H9 (cell line): Measurements from ENCODE around the gene MOSMO. TPM values are rescaled to one million over a fixed set of nuclear protein-coding genes. Genes with fewer than 3 reads are reported as not detected.

Source experiments
- DNase-seq: peaks from one replicate; pipeline ENCODE4 v3.0.0-alpha.2; 2017
- H2AFZ ChIP-seq: one replicate; pipeline ENCODE4 v1.6.1; 2013; ENCODE audit warnings: mild to moderate bottlenecking, low read length, control low read depth, moderate library complexity
- H2AK5ac ChIP-seq: 2 replicates; pipeline ENCODE4 v1.6.1; 2013; ENCODE audit warnings: low read length, control low read depth, mixed read lengths; ENCODE audit not compliant: insufficient read length
- H2BK120ac ChIP-seq: one replicate; pipeline ENCODE4 v1.6.1; 2013; ENCODE audit warnings: low read depth, mild to moderate bottlenecking, low read length, control low read depth, inconsistent platforms; ENCODE audit not compliant: poor library complexity, severe bottlenecking
- H2BK12ac ChIP-seq: 2 replicates; pipeline ENCODE4 v1.6.1; 2013; ENCODE audit warnings: low read length, control low read depth, mixed read lengths, low read depth; ENCODE audit not compliant: insufficient read length
- H2BK15ac ChIP-seq: 2 replicates; pipeline ENCODE4 v1.6.1; 2013; ENCODE audit warnings: low read depth, low read length, control low read depth
- H2BK20ac ChIP-seq: one replicate; pipeline ENCODE4 v1.6.1; 2013; ENCODE audit warnings: low read depth, mild to moderate bottlenecking, low read length, control low read depth, inconsistent platforms; ENCODE audit not compliant: poor library complexity, severe bottlenecking
- H2BK5ac ChIP-seq: 2 replicates; pipeline ENCODE4 v1.6.1; 2013; ENCODE audit warnings: low read length, control low read depth, mixed read lengths; ENCODE audit not compliant: insufficient read length
- H3K14ac ChIP-seq: 2 replicates; pipeline ENCODE4 v1.6.1; 2013; ENCODE audit warnings: low read length, control low read depth; ENCODE audit not compliant: insufficient read depth
- H3K18ac ChIP-seq: 2 replicates; pipeline ENCODE4 v1.6.1; 2013; ENCODE audit warnings: low read depth, mild to moderate bottlenecking, mixed read lengths, low read length, control low read depth; ENCODE audit not compliant: insufficient read length
- H3K23ac ChIP-seq: 2 replicates; pipeline ENCODE4 v1.6.1; 2013; ENCODE audit warnings: low read length, control low read depth, mixed read lengths, low read depth; ENCODE audit not compliant: insufficient read length
- H3K23me2 ChIP-seq: 2 replicates; pipeline ENCODE4 v1.6.1; 2013; ENCODE audit warnings: low read depth, mild to moderate bottlenecking, mixed read lengths, low read length, control low read depth; ENCODE audit not compliant: insufficient read length, poor library complexity, severe bottlenecking
- H3K27ac ChIP-seq: 2 replicates; pipeline ENCODE4 v1.5.1; 2013; ENCODE audit warnings: low read length, control low read depth, mixed read lengths, low read depth; ENCODE audit not compliant: insufficient read length
- H3K27me3 ChIP-seq: 2 replicates; pipeline ENCODE4 v1.6.1; 2013; ENCODE audit warnings: low read length, control low read depth, inconsistent platforms; ENCODE audit not compliant: insufficient read depth
- H3K4ac ChIP-seq: 2 replicates; pipeline ENCODE4 v1.6.1; 2013; ENCODE audit warnings: low read depth, mild to moderate bottlenecking, control low read depth, inconsistent platforms, low read length, moderate library complexity
- H3K4me1 ChIP-seq: 2 replicates; pipeline ENCODE4 v1.6.1; 2013; ENCODE audit warnings: low read length, control low read depth, inconsistent platforms; ENCODE audit not compliant: insufficient read depth
- H3K4me2 ChIP-seq: 2 replicates; pipeline ENCODE4 v1.6.1; 2013; ENCODE audit warnings: low read length, control low read depth, mixed read lengths; ENCODE audit not compliant: insufficient read length, insufficient read depth
- H3K56ac ChIP-seq: 2 replicates; pipeline ENCODE4 v1.6.1; 2013; ENCODE audit warnings: low read depth, mild to moderate bottlenecking, mixed read lengths, low read length, control low read depth; ENCODE audit not compliant: insufficient read length
- H3K79me1 ChIP-seq: 2 replicates; pipeline ENCODE4 v1.6.1; 2013; ENCODE audit warnings: low read depth, mild to moderate bottlenecking, moderate library complexity, low read length, control low read depth, inconsistent platforms; ENCODE audit not compliant: insufficient read depth, poor library complexity, severe bottlenecking
- H3K79me2 ChIP-seq: 2 replicates; pipeline ENCODE4 v1.6.1; 2013; ENCODE audit warnings: low read length, control low read depth, inconsistent platforms; ENCODE audit not compliant: insufficient read depth
- H3K9ac ChIP-seq: 2 replicates; pipeline ENCODE4 v1.6.1; 2013; ENCODE audit warnings: low read length, control low read depth, mixed read lengths; ENCODE audit not compliant: insufficient read length; ENCODE audit errors: extremely low read depth
- H3K9me3 ChIP-seq: one replicate; pipeline ENCODE4 v1.6.1; 2013; ENCODE audit warnings: low read depth, low read length, inconsistent platforms; ENCODE audit not compliant: control insufficient read depth
- H3T11ph ChIP-seq: one replicate; pipeline ENCODE4 v1.6.1; 2013; ENCODE audit warnings: mild to moderate bottlenecking, low read length, control low read depth, inconsistent platforms
- H4K20me1 ChIP-seq: one replicate; pipeline ENCODE4 v1.6.1; 2013; ENCODE audit not compliant: control insufficient read depth, insufficient read length, insufficient read depth
- H4K5ac ChIP-seq: 2 replicates; pipeline ENCODE4 v1.6.1; 2013; ENCODE audit warnings: low read depth, mild to moderate bottlenecking, mixed read lengths, low read length, control low read depth; ENCODE audit not compliant: insufficient read length
- H4K8ac ChIP-seq: replicated peaks from 2 replicates; pipeline ENCODE4 v1.6.1; 2013; ENCODE audit warnings: low read length, control low read depth, mixed read lengths, low read depth; ENCODE audit not compliant: insufficient read length
- H4K91ac ChIP-seq: 2 replicates; pipeline ENCODE4 v1.6.1; 2013; ENCODE audit warnings: low read depth, mild to moderate bottlenecking, moderate library complexity, mixed read lengths, low read length, control low read depth; ENCODE audit not compliant: insufficient read length
- H3K27ac Mint-ChIP-seq, 3 experiments: 2 replicates in 2 of 3; 3 replicates in 1 of 3; pipeline ENCODE4 v1.8.0; 2020 to 2021; ENCODE audit warnings: mixed read lengths in 3 of 3, mild to moderate bottlenecking in 1 of 3, moderate library complexity in 1 of 3
- H3K27me3 Mint-ChIP-seq: 2 replicates; pipeline ENCODE4 v1.8.0; 2021; ENCODE audit warnings: low read depth, mild to moderate bottlenecking, moderate library complexity, mixed read lengths
- H3K36me3 Mint-ChIP-seq, 3 experiments: 2 replicates in 2 of 3; 3 replicates in 1 of 3; pipeline ENCODE4 v1.8.0; 2020 to 2021; ENCODE audit warnings: low read depth in 3 of 3, mixed read lengths in 3 of 3; ENCODE audit not compliant: insufficient read depth in 1 of 3
- H3K4me1 Mint-ChIP-seq, 2 experiments: 2 replicates each; pipeline ENCODE4 v1.8.0; 2020; ENCODE audit warnings: mixed read lengths in 2 of 2
- H3K4me3 Mint-ChIP-seq, 2 experiments: 2 replicates in 1 of 2; 3 replicates in 1 of 2; pipeline ENCODE4 v1.8.0; 2020 to 2021; ENCODE audit warnings: mild to moderate bottlenecking in 2 of 2, mixed read lengths in 2 of 2, moderate library complexity in 1 of 2
- H3K9me3 Mint-ChIP-seq, 2 experiments: 2 replicates in 1 of 2; 3 replicates in 1 of 2; pipeline ENCODE4 v1.8.0; 2020; ENCODE audit warnings: mild to moderate bottlenecking in 2 of 2, mixed read lengths in 2 of 2, moderate library complexity in 1 of 2
- CTCF ChIP-seq: fragments of 200-600 bp; sonication (generic); conservative IDR thresholded peaks from 3 replicates; pipeline ENCODE4 v1.8.0; 2021; ENCODE audit warnings: antibody characterized with exemption, mild to moderate bottlenecking
- WGBS: extraction: QIAGEN DNeasy Blood & Tissue Kit; methylation state at CpG from one replicate; pipeline ENCODE4 v1.1.7; 2013; ENCODE audit warnings: missing lambda C conversion rate, low lambda C conversion rate, mixed read lengths; ENCODE audit not compliant: insufficient read length; ENCODE audit errors: extremely low coverage; 5-methylcytosine and 5-hydroxymethylcytosine counted together
- total RNA-seq: library from RNA; stranded (reverse); gene quantifications from 2 replicates; pipeline ENCODE4 v1.2.1, GENCODE V29; 2021

The MOSMO gene
- total RNA-seq, 1 experiment from 2014 or later = 13.5 TPM

GRCh38 chr16:21962475-21962874, 45.4 kb upstream of the MOSMO start:
- Histone ChIP-seq H3K4me1 (no peaks in the 10 kb centered on the region), H3T11ph (no peak overlapping the region), H3K23ac (no peak overlapping the region), H3K9ac (no peak overlapping the region), H3K27ac (no peak overlapping the region), H2BK120ac (no peak overlapping the region), H4K20me1 (no peaks in the 10 kb centered on the region), H3K27me3 (no peaks in the 10 kb centered on the region), H4K91ac (no peak overlapping the region), H3K79me2 (no peaks in the 10 kb centered on the region), H3K23me2 (no peaks in the 10 kb centered on the region), H3K56ac (no peak overlapping the region), H3K4me2 (no peak overlapping the region), H3K79me1 (no peaks in the 10 kb centered on the region), H2BK5ac (no peak overlapping the region), H2BK15ac (no peak overlapping the region), H2AK5ac (no peak overlapping the region), H3K4ac (no peak overlapping the region), H3K18ac (no peak overlapping the region), H2BK12ac (no peak overlapping the region), H3K9me3 (no peaks in the 10 kb centered on the region), H2AFZ (no peak overlapping the region), H4K8ac (no peak overlapping the region), H4K5ac (no peak overlapping the region), H2BK20ac (no peak overlapping the region), H3K14ac (no peak overlapping the region)
- Mint-ChIP-seq H3K4me1 (no peaks in the 10 kb centered on the region), H3K27me3 (no peaks in the 10 kb centered on the region), H3K9me3 (no peaks in the 10 kb centered on the region), H3K27ac (no peak overlapping the region; a peak in 1 of 7 replicates), H3K36me3 (peaks cover 46 to 87% (median 85%) of the 10 kb centered on the region in 3 experiments; a peak in 6 of 7 replicates), H3K4me3 (no peak overlapping the region)
- DNase-seq = no peak
- WGBS = no CpG with 5 or more reads among the region's 5 CpGs
- no peak for TF ChIP-seq CTCF
